HG02870 (cell line): ENCODE results near the gene CENATAC.
"Not testable (repeated sequence)": the region's sequence is repeated elsewhere in the genome, so short reads cannot be mapped to it uniquely, and the experiment has no call there.

Experiments
- ATAC-seq: cut with Tn5 transposase; IDR thresholded peaks from one replicate; pipeline ENCODE4 v1.9.1; 2021; ENCODE audit warnings: mild to moderate bottlenecking, moderate library complexity; ENCODE audit not compliant: unreplicated experiment

Gene CENATAC

DNA sequence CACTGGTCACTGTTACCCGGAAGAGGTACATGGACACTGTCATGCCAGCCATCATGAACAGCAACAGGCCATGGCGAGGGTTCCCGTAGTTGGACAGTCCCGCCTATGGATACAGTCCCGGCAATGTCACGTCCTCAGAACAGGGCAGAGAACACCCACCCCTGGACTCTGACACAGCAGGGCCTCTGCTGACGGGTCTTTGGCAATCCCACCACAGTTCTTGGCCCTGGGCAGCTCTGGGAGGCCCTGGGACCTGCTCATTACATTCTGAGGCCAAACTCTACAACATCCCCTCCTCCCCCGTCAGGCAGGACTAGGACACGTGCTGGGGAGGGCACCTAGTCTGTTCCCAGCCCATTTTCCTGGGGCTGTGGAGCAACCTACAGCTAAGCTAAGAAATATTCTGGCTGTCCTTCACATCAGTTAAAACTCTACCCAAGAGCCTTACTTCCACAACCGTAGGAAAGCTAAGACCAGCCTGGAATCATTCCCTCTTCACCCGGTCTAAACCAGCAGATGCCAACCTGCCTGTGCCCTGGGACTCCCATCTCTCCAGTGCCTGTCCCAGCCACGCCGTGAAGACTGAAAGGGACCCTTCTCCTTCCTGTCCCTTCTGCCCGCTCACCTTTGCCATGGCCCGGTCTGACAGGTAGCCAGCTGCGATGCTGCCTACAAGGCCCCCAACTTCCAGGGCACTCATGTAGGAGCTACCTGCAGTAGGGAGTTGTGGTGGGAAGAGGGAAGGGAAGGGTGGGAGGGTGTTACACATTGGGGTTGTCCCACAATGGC is 28.2 kb downstream of the CENATAC start:
- ATAC-seq = no peak

DNA sequence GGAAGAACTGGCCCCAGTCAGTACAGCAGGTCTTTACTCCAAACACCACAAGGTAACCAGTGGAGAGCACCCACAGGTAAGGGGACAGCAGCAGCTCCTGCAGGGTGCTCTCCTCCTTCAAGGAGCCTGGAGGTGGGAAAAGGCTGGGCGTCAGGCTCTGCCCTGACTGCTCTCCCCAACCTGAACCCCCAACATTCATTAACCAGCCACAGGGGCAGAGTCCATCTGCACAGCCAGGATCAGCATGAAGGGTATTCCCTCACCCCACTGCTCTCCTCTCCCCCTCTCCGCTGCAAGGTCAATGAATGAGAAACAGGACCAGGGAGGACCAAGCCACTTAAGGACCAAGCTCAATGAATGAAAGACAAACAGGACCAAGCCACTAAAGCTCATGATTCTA is 29.0 kb downstream of the CENATAC start:
- no peak for ATAC-seq

DNA sequence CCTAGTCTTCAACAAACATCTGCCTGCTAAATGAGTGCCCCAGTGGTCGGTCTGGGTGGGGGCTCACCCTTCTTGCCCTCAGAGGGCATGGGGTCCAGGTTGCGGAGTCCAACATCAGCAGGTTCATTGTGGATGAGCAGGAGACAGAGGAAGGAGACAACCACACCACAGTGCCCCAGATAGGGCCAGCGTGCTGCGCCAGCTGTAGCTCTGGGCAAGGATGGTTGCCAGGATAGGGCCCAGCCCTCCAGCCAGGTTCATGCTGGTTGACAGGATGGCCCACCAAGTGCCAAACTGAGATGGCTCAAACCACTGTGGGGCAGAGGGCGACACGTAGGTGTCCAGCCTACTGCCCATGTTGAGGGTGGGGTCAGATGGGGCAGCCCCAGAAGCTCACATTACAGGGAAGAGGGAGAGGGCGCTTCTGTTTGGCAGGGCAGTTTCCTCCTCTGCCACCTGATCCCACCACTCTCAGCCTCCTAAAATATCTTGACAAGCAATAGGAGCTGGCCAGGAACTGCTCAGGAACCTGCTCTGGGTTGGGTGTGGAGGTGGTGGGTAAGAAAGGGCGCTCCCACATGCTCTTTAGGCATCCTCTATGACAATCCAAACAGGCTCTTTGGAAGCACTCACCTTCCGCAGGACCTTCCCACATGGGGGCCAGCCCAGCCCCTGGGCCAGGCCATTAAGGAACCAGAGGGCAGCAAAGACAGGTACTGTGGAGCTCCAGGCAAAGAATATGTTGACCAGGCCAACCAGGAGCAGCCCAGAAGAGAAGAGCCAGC is 29.8 kb downstream of the CENATAC start:
- ATAC-seq = no peak

DNA sequence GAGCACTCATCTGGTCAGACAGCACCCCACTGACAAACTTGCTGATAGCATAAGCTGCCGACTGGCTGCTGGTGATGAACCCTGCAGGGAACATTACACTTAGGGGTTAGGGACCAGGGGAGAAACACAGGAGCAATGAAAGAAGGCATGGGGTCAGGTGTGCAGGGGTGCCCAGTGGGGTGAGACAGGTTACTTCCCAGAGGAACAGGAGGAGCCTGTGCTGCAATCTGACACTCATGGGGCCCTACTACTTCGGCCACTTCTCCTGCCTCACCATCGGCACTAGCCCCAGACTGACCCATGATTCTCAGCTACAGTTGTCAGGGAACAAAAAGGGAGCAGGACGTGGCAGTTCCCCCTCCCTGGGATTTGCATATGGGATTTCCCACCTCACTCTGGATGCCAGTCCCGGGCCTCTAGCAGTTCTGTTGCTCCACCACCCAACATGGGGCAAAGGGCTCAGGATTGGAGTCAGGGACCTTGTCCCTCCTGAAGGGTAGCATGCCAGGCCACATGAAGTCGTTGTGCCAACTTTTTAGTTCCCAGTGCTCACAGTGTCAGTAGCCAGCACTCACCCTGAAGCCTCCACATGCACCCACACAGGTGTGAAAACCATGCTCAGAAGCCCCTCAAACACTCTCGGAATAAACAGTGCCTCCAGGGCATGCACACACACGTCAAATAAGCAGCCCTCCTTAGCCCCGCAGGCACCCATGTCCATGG is 30.6 kb downstream of the CENATAC start:
- no peak for ATAC-seq

DNA sequence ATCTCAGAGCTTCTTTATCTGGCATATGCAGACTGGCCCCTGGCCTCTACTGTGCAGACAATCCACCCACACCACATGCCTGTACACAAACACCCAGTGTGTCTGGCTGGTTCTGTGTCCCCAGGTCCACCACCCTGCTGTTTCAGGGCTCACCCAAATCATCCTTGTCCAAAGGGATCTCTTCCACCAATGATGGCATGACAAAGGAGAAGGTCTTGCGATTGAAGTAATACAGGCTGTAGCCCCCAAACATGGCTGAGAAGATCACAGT is 31.1 kb downstream of the CENATAC start:
- no peak for ATAC-seq

DNA sequence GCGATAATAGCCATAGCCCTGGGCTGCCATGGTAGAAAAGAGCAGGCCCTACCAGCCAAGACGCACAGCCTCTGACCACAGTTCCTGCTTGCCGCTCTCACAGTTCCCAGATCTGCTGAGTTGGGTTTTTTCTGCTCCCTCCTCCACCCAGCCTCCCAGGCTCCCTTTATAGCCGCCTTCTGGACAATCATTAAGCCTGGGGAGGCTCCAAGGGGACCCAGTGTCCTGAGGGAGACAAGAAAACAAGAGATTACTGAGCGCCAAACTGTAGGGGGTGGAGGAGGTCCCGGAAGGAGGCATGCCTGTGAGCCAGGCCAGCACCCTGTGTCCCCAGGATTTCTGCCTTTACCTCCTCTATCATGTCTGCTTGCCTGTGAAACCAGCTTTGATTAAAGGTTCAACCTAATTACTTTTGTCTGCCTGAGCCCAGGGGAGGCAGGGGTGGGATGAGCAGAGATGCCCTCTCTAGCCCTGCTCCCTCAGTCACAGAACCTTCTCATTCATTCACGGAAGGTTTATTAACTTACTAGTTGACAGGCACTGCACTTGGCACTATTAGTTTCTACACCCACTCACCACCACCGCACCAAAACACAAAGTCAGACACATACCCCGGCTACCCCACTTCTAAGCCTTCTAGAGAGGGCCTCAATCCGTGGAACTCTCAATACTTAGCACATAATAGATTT is 31.5 kb downstream of the CENATAC start:
- ATAC-seq = peak; percentile 13

DNA sequence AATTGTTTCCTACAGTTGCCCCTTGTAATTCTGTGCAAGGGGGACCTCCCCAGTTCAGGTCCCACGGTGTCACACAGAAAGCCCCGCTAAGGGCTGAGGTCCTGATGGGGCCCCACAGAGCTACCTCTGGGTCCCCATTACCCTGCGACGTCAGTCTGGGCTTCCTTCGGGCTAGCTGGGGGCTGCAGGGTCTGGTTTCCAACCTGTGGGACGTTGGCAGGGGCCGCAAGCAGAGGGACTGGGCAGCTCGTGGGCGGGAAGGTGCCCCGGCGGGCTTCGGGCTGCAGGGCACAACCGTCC is 32.0 kb downstream of the CENATAC start:
- ATAC-seq = peak; percentile 16

DNA sequence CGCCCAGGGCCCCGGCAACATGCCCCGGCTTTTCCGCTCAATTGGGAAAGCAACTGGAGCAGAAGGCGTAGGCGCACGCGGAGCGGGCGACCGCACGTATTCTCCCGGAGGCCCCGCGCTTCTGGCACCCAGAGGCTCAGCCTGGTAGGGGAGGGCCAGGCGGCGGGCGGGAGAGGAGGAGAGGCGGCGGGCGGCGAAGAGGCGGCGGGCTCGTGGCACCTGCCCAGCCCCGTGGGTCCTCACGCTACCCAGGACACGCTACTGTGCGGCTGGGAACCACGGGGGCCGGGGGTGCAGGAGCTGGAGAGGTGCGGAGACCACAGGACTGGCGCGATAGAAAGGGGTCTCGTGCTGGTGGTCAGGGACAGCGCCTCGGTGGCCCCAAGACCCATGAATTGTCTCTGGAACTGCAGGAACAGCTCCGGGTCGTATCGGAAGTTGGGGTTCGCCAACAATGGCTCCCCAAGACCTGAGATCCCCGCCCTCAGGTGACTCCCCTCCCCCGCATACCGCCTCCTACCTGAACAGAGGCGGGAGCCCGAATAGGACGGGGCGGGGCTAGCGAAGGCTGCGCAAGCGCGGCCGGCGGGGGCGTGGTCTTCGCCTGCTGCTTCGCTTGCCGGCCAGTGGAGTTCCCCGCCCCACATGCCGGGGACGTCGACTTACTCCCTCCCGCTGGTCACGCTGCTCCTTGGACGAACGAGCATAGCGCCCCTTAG is 32.5 kb downstream of the CENATAC start, which contains the start of gene SLC37A4:
Gene SLC37A4 (minus strand): TSS at position 549 of the 719 bp plus-strand sequence.
- ATAC-seq = peak; percentile 88

DNA sequence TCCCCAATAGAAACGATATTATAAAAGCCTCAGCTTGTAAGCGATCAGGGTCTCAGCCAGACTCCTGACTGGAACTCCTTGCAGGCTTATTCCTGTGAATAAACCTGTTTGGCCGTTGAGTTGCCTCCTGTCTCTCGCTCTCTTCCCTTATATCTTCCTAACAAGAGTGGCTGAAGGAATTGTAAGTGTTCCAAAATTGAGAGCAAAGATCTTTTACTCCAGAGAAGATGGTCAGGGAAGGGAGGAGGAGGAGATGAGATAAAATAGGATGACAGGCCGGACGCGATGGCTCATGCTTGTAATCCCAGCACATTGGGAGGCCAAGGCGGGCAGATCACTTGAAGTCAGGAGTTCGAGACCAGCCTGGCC is 34.0 kb downstream of the CENATAC start:
- ATAC-seq = no peak

DNA sequence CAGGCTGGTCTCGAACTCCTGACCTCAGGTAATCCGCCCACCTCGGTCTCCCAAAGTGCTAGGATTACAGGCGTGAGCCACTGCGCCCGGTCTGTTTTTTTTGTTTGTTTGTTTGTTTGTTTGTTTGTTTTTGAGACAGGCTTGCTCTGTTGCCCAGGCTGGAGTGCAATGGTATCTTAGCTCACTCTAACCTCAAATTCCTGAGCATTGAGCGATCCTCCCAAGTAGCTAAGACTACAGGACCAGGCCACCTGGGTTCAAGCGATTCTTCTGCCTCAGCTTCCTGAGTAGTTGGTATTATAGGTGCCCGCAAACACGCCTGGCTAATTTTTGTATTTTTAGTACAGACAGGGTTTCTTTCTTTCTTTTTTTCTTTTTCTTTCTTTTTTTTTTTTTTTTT is 35.5 kb downstream of the CENATAC start:
- ATAC-seq = not testable (repeated sequence)

DNA sequence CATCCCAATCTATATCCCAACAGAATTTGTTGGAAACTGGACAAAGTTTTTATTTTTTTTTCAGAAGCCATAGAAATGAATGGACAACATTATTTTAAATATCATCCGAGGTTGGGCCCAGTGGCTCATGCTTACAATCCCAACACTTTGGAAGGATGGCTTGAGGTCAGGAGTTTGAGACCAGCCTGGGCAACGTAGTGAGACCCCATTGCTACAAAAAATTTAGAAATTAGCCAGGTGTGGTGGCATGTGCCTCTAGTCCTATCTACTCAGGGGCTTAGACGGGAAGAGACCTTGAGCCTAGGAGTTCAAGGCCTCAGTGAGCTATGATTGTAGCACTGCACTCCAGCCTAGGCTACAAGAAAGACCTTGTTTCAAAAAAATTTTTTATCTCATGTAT is 36.9 kb downstream of the CENATAC start:
- ATAC-seq = no peak

DNA sequence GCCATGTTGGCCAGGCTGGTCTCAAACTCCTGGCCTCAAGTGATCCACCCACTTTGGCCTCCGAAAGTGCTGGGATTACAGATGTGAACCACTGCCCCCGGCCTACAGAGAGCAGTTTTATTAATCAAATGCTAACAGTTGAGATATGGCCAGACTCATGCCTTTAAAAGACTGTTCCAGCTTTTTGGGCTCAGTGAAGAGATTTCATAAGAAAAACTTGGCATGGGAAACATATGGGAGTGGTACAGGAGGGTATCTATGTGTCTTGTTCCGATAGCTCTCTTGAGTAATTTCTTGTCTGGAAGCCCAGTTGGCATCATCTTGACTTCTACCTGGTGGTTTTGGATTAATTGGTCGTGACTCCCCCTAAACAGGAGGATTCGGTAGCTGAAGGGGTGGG is 40.9 kb downstream of the CENATAC start:
- no peak for ATAC-seq

DNA sequence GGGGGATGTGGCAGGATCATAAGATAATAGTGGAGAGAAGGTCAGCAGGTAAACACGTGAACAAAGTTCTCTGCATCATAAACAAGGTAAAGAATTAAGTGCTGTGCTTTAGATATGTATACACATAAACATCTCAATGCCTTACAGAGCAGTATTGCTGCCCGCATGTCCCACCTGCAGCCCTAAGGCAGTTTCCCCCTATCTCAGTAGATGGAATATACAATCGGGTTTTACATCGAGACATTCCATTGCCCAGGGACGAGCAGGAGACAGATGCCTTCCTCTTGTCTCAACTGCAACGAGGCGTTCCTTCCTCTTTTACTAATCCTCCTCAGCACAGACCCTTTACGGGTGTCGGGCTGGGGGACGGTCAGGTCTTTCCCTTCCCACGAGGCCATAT is 41.5 kb downstream of the CENATAC start:
- ATAC-seq = not testable (repeated sequence)

DNA sequence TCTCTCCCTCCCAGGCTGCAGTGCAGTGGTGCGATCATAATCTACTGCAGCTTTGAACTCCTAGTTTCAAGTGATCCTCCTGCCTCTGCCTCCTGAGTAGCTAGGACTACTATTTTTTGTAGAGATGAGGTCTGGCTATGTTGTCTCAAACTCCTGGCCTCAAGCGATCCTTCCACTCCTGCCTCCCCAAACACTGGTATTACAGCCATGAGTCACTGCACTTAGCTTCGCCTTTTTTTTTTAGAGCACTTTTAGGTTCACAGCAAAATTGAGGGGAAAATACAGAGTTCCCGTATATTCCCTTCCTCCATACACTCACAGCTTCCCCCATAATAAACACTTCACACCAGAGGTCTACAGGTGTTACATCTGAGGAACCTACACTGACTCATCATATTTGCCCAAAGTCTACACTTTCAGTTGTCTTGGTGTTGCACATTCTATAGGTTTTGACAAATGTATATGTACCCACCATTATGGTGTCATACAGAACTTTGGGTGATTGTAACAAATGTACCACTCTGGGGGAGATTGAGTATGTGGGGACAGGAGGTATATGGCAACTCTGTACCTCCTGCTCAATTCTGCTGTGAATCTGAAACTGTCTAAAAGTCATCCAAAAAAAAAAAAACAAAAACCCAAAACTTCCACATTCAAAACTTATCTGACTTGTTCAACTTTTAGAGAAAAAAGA is 44.0 kb downstream of the CENATAC start:
- ATAC-seq = no peak

DNA sequence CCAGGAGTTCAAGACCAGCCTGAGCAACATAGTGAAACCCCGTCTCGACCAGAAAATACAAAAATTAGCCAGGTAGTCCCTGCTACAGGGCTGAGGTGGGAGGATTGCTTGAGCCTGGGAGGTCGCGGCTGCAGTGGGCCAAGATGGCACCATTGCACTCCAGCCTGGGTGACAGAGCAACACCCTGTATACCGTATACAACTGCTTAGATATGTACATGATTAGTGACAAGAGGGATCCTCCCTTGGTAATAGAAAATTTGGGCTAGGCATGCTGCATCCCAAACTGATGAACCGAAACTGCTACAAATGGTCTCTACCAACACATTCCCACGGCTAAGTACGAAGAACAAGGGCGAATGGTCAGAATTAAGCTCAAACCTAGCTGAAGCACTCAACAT is 45.0 kb downstream of the CENATAC start:
- ATAC-seq = no peak

DNA sequence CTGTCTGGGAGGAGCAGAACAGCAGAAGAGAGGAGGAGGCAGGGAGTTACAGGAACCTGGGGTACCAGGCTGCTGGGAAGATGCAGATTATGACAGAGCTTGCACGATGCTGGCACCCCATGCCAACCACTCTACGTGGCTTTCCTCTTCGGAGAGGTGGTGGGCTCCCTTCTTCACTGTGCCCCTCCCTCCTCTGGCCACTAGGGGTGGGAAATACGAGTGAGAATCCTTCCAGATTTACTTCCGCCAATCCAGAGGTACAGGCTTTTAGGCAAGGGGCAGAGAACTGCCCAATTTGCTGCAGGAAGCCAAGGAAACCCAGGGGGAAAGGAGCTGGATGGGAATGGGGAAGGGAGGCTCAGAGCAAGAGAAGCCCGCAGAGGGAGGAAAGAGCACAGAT is 46.8 kb downstream of the CENATAC start:
- ATAC-seq = no peak

DNA sequence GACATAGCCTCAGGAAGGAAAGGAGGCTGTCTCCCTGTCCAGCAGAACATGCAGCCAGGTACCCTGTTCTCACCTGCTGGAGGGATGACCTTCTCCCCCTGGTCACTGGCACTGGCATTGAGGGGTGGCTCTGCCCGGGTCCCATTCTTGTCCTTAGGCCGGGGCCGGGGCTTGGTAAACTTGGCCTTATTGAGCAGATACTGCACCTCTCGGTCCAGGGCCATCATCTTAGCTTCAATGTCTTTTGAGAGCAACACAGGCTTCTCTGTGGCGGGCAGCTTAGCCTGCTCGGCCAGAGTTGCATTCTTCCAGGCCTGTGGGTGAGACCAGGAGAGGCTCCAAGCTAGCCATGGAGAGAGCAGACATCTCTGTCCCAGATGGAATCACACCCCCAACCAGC is 48.6 kb downstream of the CENATAC start:
- no peak for ATAC-seq

DNA sequence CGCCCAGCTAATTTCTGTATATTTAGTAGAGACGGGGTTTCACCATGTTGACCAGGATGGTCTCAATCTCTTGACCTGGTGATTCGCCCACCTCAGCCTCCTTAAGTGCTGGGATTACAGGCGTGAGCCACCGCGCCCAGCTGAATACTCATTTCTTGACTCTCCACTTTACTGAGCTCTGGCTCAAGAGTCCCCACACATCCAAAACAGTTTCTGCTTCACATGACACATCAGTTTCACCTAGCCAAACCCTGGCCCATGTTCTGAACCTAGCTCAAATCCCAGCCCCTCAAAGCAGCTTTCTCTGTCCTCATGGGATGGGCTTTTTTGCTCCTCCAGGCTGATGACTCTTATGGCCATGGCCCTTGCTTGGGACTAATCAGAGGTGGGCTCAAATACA is 49.3 kb downstream of the CENATAC start:
- ATAC-seq = no peak

DNA sequence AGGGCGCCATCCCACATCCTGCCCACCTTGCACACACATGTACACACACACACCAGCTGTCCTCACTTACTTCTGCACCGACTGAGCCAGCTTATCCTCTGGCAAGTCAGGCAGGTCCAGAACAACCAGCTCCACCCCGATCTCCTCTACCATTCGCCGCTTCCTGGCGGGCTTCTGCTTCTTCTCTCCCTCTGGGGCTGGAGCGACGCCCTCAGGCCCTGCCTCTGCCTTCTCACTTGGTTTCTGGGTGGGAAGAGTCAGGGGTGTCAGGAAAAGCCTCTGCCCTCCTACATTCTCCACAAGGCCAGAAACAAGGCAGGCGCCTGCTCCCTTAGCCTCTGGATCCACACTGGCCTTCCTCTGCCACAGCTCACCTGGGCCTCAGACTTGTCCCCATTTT is 50.7 kb downstream of the CENATAC start:
- ATAC-seq = no peak

DNA sequence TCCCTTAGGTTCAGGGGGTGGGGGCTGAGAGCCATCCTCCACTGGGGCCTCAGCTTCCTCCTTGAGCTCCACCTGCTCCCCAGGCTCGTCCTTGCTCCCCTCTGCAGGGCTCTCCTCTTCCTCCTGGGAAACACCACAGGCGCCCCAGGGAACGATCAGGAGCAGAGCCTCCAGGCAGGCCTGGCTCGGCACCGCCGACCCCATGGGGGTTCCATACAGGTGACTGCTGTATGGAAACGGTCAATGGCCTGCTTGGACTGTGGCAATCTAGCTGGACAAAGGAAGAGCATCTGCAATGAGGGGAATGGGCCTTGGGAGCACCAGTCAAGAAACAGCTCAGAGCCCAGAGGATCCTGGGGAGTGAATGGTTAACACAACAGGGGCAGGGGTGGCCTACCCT is 51.1 kb downstream of the CENATAC start:
- ATAC-seq = no peak
